ENCODE data around the gene MDK. TPM values are rescaled to one million over a fixed set of nuclear protein-coding genes. Genes with fewer than 3 reads are reported as not detected.

The MDK gene
- total and polyA plus RNA-seq, 4 donors: 2.3 to 41.8 (median 13.5) TPM

DNA sequence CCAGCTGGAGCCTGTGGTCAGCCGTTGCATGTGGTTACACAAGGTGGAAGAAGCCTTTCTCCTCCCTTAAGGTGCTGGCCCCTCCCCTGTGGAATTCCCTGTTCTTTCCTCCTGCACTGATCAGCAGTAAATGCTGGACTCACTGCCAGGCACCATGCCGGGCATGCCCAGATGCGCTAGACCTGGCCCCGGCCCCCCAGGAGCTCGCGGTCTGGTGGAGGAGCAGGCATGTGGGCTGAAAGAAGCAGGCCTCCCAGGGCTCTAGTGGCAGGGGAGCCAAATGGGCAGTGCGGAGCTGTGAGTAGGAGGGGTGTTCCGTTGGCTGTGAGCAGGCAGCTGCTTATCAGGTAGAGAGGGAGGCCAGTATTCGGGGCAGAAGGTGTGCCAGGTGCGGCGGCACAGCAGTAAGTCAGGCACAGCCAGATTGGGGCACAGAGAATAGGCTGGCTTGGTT is 24.0 kb upstream of the MDK start:
- no peak overlapping the region for H3K27ac ChIP-seq (ENCODE audit: low read depth in 1 of 2, low read length in 2 of 2)
- no peak overlapping the region for H3K4me3 ChIP-seq (ENCODE audit: low read depth in 1 of 3, low read length in 3 of 3)
- no peak for DNase-seq (ENCODE audit: low spot score)
- H3K9me3 ChIP-seq (ENCODE audit: control insufficient read depth in 4 of 4, low read length in 3 of 4): no peaks in the 10 kb centered on the region
- H3K9ac ChIP-seq (ENCODE audit: low read depth in 1 of 2, low read length in 2 of 2): no peak overlapping the region
- WGBS: 87% methylated on average over 11 of the region's 11 CpGs
- TF ChIP-seq, protein P1, sequence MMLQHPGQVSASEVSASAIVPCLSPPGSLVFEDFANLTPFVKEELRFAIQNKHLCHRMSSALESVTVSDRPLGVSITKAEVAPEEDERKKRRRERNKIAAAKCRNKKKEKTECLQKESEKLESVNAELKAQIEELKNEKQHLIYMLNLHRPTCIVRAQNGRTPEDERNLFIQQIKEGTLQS (IDR thresholded peaks at IDR 0.05): no peak
- TF ChIP-seq EGR1 (IDR thresholded peaks at IDR 0.05; ENCODE audit: low read depth in 2 of 2): no peak
- no peak for TF ChIP-seq FOXA1 (IDR thresholded peaks at IDR 0.05)
- TF ChIP-seq GABPA (IDR thresholded peaks at IDR 0.05 in 1 of 2, conservative IDR thresholded peaks at IDR 0.05 in 1 of 2): no peak
- no peak for TF ChIP-seq RXRA (IDR thresholded peaks at IDR 0.05)
- TF ChIP-seq, protein P2, sequence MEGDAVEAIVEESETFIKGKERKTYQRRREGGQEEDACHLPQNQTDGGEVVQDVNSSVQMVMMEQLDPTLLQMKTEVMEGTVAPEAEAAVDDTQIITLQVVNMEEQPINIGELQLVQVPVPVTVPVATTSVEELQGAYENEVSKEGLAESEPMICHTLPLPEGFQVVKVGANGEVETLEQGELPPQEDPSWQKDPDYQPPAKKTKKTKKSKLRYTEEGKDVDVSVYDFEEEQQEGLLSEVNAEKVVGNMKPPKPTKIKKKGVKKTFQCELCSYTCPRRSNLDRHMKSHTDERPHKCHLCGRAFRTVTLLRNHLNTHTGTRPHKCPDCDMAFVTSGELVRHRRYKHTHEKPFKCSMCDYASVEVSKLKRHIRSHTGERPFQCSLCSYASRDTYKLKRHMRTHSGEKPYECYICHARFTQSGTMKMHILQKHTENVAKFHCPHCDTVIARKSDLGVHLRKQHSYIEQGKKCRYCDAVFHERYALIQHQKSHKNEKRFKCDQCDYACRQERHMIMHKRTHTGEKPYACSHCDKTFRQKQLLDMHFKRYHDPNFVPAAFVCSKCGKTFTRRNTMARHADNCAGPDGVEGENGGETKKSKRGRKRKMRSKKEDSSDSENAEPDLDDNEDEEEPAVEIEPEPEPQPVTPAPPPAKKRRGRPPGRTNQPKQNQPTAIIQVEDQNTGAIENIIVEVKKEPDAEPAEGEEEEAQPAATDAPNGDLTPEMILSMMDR (IDR thresholded peaks at IDR 0.05; ENCODE audit: low read depth, low read length, missing input control): no peak
- TF ChIP-seq HNF4A (conservative IDR thresholded peaks at IDR 0.05): no peak
- TF ChIP-seq SP1 (IDR thresholded peaks at IDR 0.05): no peak
- TF ChIP-seq, protein P3, sequence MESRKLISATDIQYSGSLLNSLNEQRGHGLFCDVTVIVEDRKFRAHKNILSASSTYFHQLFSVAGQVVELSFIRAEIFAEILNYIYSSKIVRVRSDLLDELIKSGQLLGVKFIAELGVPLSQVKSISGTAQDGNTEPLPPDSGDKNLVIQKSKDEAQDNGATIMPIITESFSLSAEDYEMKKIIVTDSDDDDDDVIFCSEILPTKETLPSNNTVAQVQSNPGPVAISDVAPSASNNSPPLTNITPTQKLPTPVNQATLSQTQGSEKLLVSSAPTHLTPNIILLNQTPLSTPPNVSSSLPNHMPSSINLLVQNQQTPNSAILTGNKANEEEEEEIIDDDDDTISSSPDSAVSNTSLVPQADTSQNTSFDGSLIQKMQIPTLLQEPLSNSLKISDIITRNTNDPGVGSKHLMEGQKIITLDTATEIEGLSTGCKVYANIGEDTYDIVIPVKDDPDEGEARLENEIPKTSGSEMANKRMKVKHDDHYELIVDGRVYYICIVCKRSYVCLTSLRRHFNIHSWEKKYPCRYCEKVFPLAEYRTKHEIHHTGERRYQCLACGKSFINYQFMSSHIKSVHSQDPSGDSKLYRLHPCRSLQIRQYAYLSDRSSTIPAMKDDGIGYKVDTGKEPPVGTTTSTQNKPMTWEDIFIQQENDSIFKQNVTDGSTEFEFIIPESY (IDR thresholded peaks at IDR 0.05): no peak
- no peak for TF ChIP-seq HNF4G (IDR thresholded peaks at IDR 0.05)
- TF ChIP-seq FOXA2 (IDR thresholded peaks at IDR 0.05): no peak
- TF ChIP-seq YY1 (IDR thresholded peaks at IDR 0.05): no peak
- no peak for TF ChIP-seq NR2F2 (IDR thresholded peaks at IDR 0.05)
- TF ChIP-seq TAF1 (conservative IDR thresholded peaks at IDR 0.05): no peak
- TF ChIP-seq JUND (IDR thresholded peaks at IDR 0.05): no peak
- no peak for TF ChIP-seq RAD21 (IDR thresholded peaks at IDR 0.05)
- TF ChIP-seq, protein P4, sequence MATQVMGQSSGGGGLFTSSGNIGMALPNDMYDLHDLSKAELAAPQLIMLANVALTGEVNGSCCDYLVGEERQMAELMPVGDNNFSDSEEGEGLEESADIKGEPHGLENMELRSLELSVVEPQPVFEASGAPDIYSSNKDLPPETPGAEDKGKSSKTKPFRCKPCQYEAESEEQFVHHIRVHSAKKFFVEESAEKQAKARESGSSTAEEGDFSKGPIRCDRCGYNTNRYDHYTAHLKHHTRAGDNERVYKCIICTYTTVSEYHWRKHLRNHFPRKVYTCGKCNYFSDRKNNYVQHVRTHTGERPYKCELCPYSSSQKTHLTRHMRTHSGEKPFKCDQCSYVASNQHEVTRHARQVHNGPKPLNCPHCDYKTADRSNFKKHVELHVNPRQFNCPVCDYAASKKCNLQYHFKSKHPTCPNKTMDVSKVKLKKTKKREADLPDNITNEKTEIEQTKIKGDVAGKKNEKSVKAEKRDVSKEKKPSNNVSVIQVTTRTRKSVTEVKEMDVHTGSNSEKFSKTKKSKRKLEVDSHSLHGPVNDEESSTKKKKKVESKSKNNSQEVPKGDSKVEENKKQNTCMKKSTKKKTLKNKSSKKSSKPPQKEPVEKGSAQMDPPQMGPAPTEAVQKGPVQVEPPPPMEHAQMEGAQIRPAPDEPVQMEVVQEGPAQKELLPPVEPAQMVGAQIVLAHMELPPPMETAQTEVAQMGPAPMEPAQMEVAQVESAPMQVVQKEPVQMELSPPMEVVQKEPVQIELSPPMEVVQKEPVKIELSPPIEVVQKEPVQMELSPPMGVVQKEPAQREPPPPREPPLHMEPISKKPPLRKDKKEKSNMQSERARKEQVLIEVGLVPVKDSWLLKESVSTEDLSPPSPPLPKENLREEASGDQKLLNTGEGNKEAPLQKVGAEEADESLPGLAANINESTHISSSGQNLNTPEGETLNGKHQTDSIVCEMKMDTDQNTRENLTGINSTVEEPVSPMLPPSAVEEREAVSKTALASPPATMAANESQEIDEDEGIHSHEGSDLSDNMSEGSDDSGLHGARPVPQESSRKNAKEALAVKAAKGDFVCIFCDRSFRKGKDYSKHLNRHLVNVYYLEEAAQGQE (IDR thresholded peaks at IDR 0.05): no peak
- H3K27me3 ChIP-seq (ENCODE audit: control insufficient read depth in 4 of 4, insufficient read depth in 4 of 4, low read length in 3 of 4): no peaks in the 10 kb centered on the region
- H3K36me3 ChIP-seq (ENCODE audit: control insufficient read depth in 4 of 4, insufficient read depth in 3 of 4, low read depth in 1 of 4, low read length in 3 of 4): peaks cover 0 to 7% (median 0%) of the 10 kb centered on the region in 4 donors
- H3K4me1 ChIP-seq (ENCODE audit: control insufficient read depth in 4 of 4, insufficient read depth in 4 of 4, low read length in 3 of 4): peaks cover 0 to 13% (median 7%) of the 10 kb centered on the region in 4 donors

DNA sequence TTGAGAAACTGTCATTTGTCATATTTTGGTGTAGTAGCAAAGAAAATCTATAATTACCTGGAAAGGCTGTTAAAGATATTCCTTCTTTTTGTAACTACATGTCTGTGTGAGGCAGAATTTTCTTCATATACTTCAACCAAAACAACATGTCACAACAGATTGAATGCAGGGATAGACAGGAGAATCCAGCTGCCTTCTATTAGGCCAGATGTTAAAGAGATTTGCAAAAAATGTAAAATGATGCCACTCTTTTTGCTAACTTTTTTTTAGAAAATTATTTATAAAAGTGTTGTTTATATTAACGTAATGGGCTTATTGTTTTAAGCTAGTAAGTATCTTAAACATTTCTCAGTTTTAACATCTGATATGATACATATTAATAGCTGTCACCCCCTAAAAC is 21.5 kb upstream of the MDK start:
- no peaks in the 10 kb centered on the region for H3K27me3 ChIP-seq (ENCODE audit: control insufficient read depth in 4 of 4, insufficient read depth in 4 of 4, low read length in 3 of 4)
- H3K4me1 ChIP-seq (ENCODE audit: control insufficient read depth in 4 of 4, insufficient read depth in 4 of 4, low read length in 3 of 4): peaks cover 0 to 19% (median 11%) of the 10 kb centered on the region in 4 donors
- H3K27ac ChIP-seq (ENCODE audit: low read depth in 1 of 2, low read length in 2 of 2): no peak overlapping the region
- H3K36me3 ChIP-seq (ENCODE audit: control insufficient read depth in 4 of 4, insufficient read depth in 3 of 4, low read depth in 1 of 4, low read length in 3 of 4): peaks cover 0 to 4% (median 0%) of the 10 kb centered on the region in 4 donors
- H3K4me3 ChIP-seq (ENCODE audit: low read depth in 1 of 3, low read length in 3 of 3): no peak overlapping the region
- no peak overlapping the region for H3K9ac ChIP-seq (ENCODE audit: low read depth in 1 of 2, low read length in 2 of 2)
- DNase-seq (ENCODE audit: low spot score): no peak
- H3K9me3 ChIP-seq (ENCODE audit: control insufficient read depth in 4 of 4, low read length in 3 of 4): no peaks in the 10 kb centered on the region
- 86% methylated on average over 1 of the region's 1 CpG for WGBS
- TF ChIP-seq RXRA (IDR thresholded peaks at IDR 0.05) (no peak), SP1 (IDR thresholded peaks at IDR 0.05) (no peak), HNF4G (IDR thresholded peaks at IDR 0.05) (no peak), YY1 (IDR thresholded peaks at IDR 0.05) (no peak), TAF1 (conservative IDR thresholded peaks at IDR 0.05) (no peak), HNF4A (conservative IDR thresholded peaks at IDR 0.05) (no peak), RAD21 (IDR thresholded peaks at IDR 0.05) (no peak), JUND (IDR thresholded peaks at IDR 0.05) (no peak), NR2F2 (IDR thresholded peaks at IDR 0.05) (no peak), EGR1 (IDR thresholded peaks at IDR 0.05; ENCODE audit: low read depth in 2 of 2) (no peak), FOXA1 (IDR thresholded peaks at IDR 0.05) (no peak), GABPA (IDR thresholded peaks at IDR 0.05 in 1 of 2, conservative IDR thresholded peaks at IDR 0.05 in 1 of 2) (no peak)
- TF ChIP-seq, protein P5, sequence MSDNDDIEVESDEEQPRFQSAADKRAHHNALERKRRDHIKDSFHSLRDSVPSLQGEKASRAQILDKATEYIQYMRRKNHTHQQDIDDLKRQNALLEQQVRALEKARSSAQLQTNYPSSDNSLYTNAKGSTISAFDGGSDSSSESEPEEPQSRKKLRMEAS (IDR thresholded peaks at IDR 0.05): no peak
- TF ChIP-seq, protein P2 (IDR thresholded peaks at IDR 0.05; ENCODE audit: low read depth, low read length, missing input control): no peak
- TF ChIP-seq, protein P1 (IDR thresholded peaks at IDR 0.05): no peak
- TF ChIP-seq, protein P3 (IDR thresholded peaks at IDR 0.05): no peak
